Ishikawa (cell line): Measurements from ENCODE around the gene IL20RB.

Experiments
- EP300 ChIP-seq: IDR thresholded peaks from 2 replicates; pipeline ENCODE4 v1.6.1; 2012; ENCODE audit warnings: borderline replicate concordance
- TF ChIP-seq, protein P1 (sequence below): IDR thresholded peaks from 2 replicates; pipeline ENCODE4 v1.6.1; 2012; ENCODE audit warnings: low read depth, mild to moderate bottlenecking

DNA sequence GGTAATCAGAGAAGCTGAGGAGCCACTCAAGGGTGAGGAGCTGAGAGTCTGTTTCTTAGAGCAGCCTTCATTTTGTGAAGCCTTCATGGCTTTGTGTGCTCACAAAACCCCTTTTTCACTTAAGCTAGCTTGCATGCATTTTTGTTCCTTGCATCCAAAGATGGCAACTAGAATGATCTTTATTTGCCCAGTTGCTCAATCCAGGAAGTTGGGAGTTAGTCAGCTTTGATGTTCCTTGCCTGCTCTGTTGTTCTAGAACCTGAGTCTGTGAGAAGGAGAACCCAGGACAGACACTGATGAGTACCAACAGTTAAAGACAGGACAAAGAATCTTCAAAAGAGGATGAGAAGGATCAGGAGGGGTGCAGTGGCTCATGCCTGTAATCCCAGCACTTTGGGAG is 81.8 kb downstream of the IL20RB start:
- no peak for TF ChIP-seq EP300
- TF ChIP-seq, protein P1, sequence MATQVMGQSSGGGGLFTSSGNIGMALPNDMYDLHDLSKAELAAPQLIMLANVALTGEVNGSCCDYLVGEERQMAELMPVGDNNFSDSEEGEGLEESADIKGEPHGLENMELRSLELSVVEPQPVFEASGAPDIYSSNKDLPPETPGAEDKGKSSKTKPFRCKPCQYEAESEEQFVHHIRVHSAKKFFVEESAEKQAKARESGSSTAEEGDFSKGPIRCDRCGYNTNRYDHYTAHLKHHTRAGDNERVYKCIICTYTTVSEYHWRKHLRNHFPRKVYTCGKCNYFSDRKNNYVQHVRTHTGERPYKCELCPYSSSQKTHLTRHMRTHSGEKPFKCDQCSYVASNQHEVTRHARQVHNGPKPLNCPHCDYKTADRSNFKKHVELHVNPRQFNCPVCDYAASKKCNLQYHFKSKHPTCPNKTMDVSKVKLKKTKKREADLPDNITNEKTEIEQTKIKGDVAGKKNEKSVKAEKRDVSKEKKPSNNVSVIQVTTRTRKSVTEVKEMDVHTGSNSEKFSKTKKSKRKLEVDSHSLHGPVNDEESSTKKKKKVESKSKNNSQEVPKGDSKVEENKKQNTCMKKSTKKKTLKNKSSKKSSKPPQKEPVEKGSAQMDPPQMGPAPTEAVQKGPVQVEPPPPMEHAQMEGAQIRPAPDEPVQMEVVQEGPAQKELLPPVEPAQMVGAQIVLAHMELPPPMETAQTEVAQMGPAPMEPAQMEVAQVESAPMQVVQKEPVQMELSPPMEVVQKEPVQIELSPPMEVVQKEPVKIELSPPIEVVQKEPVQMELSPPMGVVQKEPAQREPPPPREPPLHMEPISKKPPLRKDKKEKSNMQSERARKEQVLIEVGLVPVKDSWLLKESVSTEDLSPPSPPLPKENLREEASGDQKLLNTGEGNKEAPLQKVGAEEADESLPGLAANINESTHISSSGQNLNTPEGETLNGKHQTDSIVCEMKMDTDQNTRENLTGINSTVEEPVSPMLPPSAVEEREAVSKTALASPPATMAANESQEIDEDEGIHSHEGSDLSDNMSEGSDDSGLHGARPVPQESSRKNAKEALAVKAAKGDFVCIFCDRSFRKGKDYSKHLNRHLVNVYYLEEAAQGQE, result no peak
